K562 (cell line): Measurements from ENCODE around the gene SPAG17. TPM values are rescaled to one million over a fixed set of nuclear protein-coding genes. Genes with fewer than 3 reads are reported as not detected.

Source experiments
- ATF7 ChIP-seq: fragments of 450-650 bp; IDR thresholded peaks from 2 replicates; pipeline ENCODE4 v1.7.1; 2014; ENCODE audit warnings: mild to moderate bottlenecking, moderate library complexity
- E2F1 ChIP-seq: sonication (generic); formaldehyde crosslinking; IDR thresholded peaks from 2 replicates; pipeline ENCODE4 v1.8.1; 2023; ENCODE audit warnings: mild to moderate bottlenecking, missing genetic modification reagents, moderate library complexity
- GMEB1 ChIP-seq: fragments of 250-450 bp; sonication (Bioruptor Pico); IDR thresholded peaks from 2 replicates; pipeline ENCODE4 v1.4.0; 2020; ENCODE audit warnings: mild to moderate bottlenecking
- HNRNPLL ChIP-seq: fragments of 200-400 bp; formaldehyde crosslinking; IDR thresholded peaks from 2 replicates; pipeline ENCODE4 v1.6.1; 2017; ENCODE audit warnings: low read length, low read depth, mild to moderate bottlenecking; ENCODE audit not compliant: poor library complexity, severe bottlenecking
- MCM3 ChIP-seq: fragments of 450-650 bp; IDR thresholded peaks from 2 replicates; pipeline ENCODE4 v1.6.1; 2016
- MCM5 ChIP-seq: fragments of 450-650 bp; IDR thresholded peaks from 2 replicates; pipeline ENCODE4 v1.6.1; 2016; ENCODE audit warnings: low read depth
- NR3C1 ChIP-seq: sonication (generic); formaldehyde crosslinking; IDR thresholded peaks from 2 replicates; pipeline ENCODE4 v1.8.1; 2022; ENCODE audit warnings: missing genetic modification reagents
- PRDM10 ChIP-seq: fragments of 450-650 bp; IDR thresholded peaks from 2 replicates; pipeline ENCODE4 v1.6.1; 2018; ENCODE audit not compliant: partially characterized antibody
- PREB ChIP-seq: sonication (generic); formaldehyde crosslinking; IDR thresholded peaks from 2 replicates; pipeline ENCODE4 v1.8.1; 2023; ENCODE audit warnings: mild to moderate bottlenecking, missing genetic modification reagents
- RFX5 ChIP-seq: IDR thresholded peaks from 2 replicates; pipeline ENCODE4 v1.6.1; 2011; ENCODE audit warnings: low read depth, mild to moderate bottlenecking, improper control_type of control experiment, low read length
- ZEB2 ChIP-seq: fragments of 450-650 bp; IDR thresholded peaks from 2 replicates; pipeline ENCODE4 v1.6.1; 2016
- ZFPM2 ChIP-seq: fragments of 250-450 bp; sonication (Bioruptor Pico); IDR thresholded peaks from 2 replicates; pipeline ENCODE4 v1.5.1; 2022; ENCODE audit warnings: mild to moderate bottlenecking
- polyA plus RNA-seq, 8 experiments: library from polyadenylated mRNA; depleted of rRNA in 4 of 8; stranded (reverse) in 5 of 8; unstranded in 3 of 8; fragments of >200 nt; fragmentation: Nextera tagmentation in 2 of 8; fragmentation: Illumina TruSeq in 1 of 8; extraction: Ambion mirVana in 2 of 8; extraction: Trizol in 1 of 8; gene quantifications; 2 replicates each; pipeline versions ENCODE4 v1.2.1 to v1.2.3, GENCODE V29; 2011 to 2014; ENCODE audit warnings: inconsistent platforms in 1 of 8, missing spikeins in 1 of 8
- total RNA-seq, 7 experiments: library from RNA; depleted of rRNA in 6 of 7; stranded (reverse); fragments of >200 nt in 6 of 7; fragmentation: Illumina TruSeq in 2 of 7; extraction: Trizol in 2 of 7; gene quantifications; 2 replicates each; pipeline versions ENCODE4 v1.2.1 to v1.2.3, GENCODE V29; 2011 to 2021; ENCODE audit warnings: low replicate concordance in 1 of 7

SPAG17 gene
- total and polyA plus RNA-seq, 9 of the 15 experiments (the other 6 are each of a cell fraction or from before 2014, with no cell fraction given), result 0.07 to 2.1 (median 1.5) TPM

- TF ChIP-seq GMEB1, result no peak
- TF ChIP-seq ZFPM2 (CRISPR knock-in tag), result no peak
- TF ChIP-seq HNRNPLL, result no peak
- no peak for TF ChIP-seq NR3C1
- no peak for TF ChIP-seq PREB (CRISPR knock-in tag)
- TF ChIP-seq ATF7, result no peak
- no peak for TF ChIP-seq MCM5
- no peak for TF ChIP-seq MCM3
- no peak for TF ChIP-seq E2F1
- no peak for TF ChIP-seq RFX5
- TF ChIP-seq PRDM10, result no peak
- TF ChIP-seq ZEB2, result peak; percentile 35; the same call in 1 of the 2 replicates
These were observed 317 bp downstream of the SPAG17 start (continued) for GRCh38 chr1:118184739-118185083.
